Putamen (tissue), 1 donor: Measurements from ENCODE around the gene EVA1A.

Experiments
- DNase-seq: peaks from one replicate; pipeline ENCODE4 v3.0.0-alpha.2; 2016; ENCODE audit warnings: low spot score

Gene EVA1A

DNA sequence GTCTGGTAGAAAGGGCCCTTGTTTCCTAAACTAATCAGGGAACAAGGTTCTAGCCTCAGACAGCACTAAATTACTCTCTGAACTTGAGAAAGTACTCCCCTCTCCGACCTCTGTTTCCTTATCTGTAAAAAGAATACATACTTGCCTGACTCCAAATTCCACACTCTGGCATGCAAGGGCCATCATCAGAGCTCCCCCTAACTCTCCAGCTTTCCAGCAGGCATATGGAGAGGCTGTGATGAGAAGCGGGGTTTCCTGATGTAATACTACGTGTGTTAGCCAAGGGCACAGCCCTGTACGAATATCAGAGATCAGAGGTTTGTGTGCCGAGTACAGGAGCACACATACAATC is 1.8 kb upstream of the EVA1A start:
- no peak for DNase-seq

DNA sequence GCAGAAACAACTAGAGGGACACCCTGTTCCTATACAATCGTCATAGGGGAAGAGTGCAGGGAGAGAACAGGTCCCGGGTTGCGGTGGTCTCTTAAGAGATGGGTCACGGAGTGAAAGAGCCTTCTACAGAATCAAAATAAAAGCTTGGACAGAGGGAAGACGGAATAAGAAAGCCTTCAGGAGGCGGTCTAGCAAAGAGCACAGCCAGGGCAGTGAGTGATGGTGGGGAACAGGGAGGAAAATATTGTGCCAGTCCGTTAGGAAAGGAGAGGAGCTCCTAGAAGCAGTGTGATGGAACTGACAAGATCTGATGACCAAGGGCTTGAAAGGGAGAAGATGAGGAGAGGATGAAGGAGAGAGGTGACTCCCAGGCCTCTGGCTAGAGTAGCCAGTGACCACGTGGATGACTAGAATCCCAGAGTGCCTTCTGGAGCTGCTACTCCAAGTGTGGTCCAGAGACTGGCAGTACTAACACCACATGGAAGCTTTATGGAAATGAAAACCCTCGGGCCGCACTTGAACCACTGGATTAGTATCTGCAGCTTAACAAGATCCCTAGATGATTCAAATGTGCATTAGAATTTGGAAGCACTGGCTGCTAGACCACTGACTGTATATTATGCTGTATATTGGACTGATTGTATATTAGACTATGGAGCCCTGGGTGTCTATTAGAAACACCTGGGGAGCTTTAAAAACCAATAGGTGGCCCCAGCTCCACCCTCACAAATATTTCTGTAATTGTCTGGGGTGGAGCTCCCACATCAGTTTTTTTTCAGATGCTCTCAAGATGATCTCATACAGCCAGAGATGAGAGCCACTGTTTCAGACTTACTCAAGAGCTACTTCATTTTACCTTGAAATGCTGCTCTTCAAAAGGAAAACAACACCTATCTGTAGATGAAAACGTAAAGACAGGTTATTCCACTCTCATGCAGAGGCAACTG is 1.1 kb upstream of the EVA1A start:
- no peak for DNase-seq

DNA sequence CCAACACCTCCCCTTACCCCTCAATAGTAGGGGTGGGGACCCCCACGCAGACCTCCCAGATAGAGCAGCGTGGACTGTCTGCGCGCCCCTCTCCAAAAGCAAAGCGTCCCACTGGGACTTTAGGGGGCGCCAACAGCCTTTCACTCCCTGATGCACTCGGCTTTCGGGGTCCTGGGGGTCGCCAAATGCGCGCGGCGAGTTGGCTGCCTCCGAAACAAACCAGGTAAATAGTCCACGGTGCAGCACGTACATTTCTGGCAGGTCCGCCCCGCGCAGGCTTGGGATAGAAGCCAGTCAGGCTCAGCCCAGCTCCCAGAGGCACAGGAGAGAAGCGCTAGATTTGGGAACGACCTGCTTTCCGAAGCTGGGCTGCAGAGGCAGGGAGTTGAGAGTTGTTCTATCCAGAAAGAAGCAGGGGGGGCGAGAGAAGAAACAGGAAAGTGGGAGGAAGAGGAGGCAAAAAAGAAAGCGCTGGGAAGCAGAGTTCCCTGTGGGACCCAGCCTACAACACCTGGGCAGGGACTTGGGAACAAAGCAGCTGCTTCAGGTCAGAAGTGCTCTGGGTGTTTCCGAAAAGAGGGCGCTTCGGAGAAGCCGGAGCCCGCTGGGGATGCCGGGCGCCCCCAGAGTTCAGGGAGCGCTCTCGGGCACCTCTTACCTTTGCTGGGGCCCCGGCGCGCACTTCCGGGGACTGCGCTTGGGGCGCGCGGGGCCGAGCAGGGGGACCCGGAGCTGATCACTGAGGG is 544 bp downstream of the EVA1A start:
- DNase-seq: no peak

DNA sequence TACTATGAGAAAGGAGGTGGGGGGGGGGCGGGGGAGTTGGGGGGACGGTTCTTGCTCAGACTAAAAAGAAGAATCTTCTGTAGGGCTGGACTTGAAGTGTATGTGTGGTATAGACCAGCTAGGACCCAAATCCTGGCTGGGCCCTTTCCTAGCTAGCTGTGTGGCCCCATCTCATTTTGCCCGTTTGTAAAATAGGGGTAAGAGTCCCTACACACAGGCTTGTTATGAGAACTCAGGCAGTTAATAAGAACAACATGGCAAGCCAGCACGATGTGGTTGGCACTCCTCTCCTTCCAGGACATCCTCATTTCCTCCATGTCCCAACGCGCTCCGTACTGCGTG is 1.1 kb downstream of the EVA1A start:
- no peak for DNase-seq

DNA sequence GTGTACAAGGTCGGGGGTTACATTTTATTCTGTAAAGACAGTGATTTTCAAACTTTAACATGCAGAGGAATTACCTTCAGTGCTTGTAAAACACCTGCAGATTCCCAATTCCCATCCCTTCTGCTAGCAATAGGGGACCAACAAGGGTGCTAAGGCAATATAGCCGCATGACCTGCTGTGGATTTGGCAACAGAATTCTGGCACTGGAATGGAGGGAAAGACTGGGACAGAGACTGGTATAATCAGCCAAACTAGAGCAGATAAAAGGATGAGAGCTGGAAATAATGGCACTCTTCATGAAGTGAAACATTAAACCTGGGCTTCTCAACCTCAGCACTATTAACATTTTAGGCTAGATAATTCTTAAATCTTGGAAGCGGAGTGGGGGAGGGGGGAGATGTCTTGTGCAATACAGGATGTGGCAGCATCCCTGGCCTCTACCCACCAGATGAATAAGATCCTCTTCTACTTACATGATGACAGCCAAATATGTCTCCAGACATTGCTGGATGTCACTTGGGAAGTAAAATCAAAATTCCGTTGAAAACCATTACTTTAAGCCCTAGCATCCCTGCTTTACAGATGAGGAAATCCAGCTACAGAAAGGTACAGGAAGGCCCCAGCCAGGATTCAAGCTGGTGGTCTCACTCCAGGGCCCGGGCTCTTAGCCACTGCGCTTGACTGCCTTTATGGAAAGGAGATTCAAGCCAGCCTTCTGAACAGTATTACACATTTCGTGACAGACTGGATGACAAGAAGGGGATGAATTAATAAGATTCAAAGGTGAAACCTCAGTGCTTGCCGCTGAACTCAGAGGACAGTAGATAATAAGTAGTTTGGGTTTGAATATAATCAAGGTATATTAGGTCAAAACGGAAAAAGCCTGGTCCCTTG is 1.7 kb downstream of the EVA1A start:
- no peak for DNase-seq

DNA sequence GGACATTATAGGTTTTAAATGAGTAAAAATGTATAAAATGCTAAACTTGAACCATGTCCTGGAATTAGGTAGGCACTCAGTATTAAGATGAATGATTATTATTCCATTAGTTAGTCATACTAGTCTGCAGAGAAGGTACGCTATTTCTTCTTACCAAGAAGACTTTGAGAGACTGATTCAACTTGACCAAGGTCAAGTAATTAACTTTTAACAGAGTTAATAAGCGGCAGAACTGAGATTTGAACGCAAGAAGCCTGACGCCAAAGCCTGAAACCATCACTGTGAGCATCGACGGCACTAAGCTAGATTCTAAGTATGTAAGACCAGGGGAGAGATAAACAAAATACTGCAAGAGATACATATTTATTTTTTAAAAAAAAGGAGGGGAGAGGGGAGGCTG is 2.6 kb downstream of the EVA1A start:
- no peak for DNase-seq

DNA sequence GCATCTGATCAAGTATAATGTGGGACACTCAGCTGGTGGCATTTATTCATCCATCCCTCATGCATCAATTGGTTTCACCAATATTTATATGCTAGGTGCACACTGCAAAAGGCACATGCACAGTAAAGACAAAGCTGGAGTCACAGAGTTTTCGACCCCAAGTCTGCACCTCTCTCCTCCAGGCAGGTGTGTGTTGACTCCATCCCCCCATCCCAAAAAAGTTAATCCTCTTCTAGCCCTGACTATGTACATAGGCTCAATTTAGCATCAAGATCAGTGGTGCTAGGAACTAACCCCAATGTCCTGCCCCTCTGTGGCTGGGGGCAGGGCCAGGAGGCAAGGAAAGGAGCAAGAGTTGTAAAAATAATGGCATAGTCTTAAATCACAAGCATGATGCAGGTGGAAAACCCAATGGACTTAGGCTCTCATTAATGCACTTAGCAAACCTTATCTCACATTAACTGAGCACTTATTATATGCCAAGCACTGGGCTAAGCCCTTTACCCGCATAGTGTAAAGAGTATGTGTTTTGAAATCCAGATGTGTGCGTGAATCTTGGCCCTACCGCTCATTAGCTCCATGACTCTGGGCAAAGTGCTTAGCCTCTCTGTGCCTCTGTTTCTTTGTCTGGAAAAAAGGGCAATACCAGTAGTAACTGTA is 3.1 kb downstream of the EVA1A start:
- no peak for DNase-seq

DNA sequence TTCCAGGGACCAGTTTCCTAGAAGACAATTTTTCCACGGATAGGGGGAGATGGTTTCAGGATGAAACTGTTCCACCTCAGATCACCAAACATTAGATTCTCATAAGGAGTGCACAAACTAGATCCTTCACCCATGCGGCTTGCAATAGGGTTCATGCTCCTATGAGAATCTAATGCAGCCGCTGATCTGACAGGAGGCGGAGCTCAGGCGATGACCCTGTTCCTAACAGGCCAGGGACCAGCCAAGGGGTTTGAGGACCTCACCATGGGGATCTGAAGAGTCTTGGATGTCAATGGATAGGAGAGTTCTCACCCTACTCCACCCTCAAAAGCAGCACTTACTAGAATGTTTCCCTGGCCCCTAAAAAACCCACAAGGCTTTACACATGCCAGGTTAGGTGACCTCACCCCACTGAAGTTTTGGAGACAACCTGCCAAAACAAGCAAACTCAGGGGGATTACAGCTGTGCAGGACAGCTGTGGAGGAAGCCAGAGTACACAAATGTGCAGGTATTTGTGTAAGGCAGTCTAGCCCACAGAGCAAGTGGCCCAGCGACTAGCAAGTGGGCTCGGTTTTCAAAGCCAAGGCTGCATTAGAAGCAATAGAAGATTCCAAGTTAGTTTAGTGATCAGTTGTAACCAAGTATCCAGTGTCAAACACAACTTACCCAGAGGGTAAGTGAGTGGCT is 3.9 kb downstream of the EVA1A start:
- no peak for DNase-seq

DNA sequence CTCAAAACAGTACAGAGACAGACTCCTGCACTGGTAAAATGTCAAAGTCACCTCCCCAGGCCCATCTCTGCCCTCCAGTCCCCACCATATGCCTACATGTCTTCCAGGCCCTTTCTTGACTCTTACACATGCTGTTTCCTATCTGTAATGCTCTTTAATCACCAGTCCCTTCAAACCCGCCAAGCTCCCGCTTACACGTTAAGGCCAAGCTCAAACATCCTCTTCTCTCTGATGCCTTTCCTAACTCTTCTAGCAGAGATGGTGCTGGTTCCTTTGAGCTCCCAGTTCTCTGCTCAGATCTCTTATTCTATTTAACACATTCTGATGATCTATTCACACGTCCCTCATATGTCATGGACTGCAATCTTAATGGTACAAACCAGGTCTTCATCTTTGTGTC is 5.0 kb downstream of the EVA1A start:
- DNase-seq: no peak

DNA sequence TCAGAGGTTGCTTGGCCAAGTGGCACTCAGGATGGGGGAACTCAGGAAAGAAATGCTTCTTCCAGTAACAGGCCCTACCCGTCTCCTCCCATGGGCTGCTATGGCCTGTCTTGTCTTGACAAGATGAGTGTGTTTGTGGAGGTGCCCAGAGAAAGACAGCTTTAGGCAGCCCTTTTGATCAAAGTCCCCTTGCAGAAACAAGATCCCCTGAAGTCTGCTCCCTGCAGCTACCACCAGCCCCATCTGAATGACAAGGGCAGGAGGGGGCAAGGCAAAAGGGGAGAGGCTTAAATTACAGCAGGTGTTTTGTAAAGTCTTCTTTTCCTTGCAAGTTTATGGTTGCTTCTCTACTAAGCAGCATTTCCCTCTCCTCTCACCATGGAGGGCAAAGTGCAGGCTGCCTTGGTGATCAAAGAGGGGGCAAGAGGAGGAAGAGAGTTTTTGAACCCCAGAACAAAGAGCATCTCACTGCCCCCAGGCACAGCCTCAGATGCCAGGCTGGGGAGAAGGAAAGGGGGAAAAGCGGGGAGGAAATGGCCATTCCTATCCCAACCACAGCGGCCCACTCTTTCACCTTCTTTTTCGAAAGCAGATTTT is 6.7 kb downstream of the EVA1A start:
- no peak for DNase-seq

DNA sequence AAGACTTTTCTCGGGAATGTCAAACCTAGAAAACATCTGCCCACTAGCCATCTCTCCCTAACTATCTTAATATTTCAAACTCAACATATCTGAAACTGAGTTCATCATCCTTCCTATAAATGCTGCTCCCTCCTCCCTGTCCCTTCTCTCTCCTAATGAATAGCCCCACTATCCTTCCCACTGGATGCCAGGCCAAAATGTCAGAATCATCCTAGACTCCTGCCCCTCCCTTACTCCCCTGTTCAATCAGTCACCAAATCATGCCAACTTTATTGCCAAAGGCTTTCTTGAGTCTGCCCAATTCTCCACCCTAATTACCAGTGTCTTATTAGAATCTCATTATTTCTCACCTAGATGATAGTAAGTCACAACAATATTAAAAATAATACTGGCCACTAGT is 8.5 kb downstream of the EVA1A start:
- no peak for DNase-seq

DNA sequence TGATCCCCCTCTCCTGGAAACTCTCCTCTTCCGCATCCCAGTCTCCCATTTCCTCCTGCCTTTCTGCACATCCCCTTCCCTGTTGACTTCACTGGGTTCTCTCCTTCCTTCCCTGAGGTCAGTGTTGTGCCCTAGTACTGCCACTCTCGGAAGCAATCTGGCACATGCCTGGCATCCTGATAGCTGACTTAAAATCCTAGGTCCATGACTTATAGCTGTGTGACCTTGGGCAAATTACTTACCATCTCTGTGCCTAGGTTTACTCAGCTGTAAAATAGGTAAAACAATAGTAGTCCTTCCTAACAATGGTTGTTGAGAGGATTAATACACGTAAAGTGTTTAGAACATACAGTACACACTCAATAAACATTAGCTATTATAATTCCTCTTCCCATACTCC is 9.3 kb downstream of the EVA1A start:
- DNase-seq: no peak

DNA sequence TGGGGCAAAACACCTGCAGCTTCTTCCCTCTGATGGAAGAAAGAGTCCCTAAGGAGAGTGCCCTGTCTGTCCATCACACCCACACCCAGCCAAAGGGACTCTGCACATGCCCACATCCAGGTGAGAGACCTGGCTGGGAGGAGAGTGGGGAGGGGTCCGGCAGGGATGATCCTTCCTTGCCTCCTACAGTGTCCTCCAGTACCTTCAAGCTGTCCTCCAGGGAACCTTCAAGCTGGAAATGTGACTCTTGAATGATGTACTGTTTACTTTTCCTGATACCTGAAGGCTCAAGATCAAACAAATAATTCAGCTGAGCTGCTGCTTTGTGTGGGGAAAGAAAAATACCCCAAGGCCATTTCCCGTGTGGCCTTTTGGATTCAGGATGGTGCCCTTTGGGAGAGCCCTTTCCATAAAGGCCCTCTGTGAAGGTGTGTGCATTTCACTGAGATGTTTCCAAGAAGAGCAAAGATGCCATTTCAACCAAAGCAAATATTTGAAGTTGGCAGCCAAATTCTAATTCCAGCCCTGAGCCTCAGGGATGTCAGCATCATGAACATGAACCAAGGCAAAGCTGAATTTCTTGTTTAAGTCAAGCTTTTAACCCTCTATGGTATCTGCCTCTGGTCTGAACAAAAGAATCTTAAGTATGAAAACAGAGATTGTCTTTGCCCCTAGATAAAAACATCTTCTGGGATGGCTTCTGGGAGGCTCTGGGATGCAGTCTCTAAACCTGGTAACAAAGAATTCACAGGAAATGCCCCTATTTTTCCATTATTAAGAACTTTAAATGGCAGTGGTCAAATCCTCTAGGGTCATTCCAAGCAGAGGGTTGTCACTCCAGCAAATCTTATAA is 11.1 kb downstream of the EVA1A start:
- DNase-seq: no peak

DNA sequence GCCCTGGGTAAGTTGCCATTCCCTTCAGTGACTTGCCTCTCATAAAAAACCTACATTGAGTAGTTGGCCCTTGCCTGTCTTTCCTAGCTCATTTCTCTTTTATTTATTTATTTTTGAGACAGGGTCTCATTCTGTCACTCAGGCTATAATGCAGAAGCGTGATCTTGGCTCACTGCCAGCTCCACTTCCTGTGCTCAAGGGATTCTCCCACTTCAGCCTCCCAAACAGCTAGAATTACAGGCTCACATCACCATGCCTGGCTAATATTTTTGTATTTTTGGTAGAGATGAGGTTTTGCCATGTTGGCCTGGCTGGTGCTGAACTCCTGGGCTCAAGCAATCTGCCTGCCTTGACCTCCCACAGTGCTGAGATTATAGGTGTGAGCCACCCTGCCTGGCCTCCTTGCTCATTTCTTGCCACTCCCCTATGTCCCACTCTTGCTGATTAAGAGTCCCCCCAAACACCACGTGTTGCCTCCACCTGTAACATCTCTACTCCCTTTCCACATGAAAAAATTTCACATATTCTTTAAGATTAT is 12.6 kb downstream of the EVA1A start:
- DNase-seq: no peak

DNA sequence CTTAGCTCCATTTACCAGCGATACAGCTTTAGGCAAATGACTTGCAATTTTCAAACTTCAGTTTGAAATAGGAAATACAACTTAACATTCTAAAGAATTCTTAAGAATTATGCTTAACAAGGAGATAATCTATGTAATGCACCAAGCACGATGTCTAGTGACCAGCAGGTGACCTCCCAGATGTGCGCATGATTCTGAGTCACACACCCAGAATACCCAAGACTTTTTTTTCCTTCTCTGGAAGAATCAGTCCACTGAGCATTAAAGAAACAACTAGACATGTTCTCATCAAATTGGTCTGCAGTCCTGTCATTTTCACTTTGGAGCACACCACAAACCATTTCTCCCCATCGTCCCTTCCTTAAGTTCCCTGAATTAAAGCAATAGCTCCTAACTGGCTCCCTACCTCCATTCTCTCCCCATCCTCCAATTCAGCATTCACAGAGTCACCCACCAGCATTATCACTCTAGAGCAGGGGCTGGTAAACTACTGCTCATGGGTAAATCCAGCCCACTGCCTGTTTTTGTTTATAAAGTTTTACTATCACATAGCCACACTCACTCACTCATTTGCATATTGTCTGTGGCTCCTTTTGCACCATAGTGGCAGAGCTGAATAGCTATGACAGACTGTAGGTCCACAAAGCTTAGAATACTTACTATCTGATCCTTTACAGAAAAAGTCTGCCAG is 13.2 kb downstream of the EVA1A start:
- no peak for DNase-seq

DNA sequence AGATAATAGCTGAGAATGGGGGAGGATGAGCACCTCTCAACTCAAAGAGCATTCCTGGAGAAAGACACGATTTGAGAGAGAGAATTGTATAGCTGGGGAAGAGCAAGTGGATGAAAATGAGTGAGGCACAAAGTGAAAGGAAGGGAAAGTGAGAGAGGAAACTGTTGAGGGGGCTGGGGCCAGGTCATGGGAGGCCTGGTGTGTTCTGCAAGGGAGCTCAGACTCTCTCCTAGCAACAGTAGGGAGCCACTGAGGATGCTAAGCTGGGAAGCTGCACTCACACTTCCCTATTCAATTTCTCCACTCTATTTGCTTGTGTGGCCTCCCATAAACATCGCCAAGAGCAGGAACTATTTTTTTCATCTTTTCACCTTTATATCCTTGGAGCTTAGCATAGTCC is 14.8 kb downstream of the EVA1A start:
- DNase-seq: no peak

DNA sequence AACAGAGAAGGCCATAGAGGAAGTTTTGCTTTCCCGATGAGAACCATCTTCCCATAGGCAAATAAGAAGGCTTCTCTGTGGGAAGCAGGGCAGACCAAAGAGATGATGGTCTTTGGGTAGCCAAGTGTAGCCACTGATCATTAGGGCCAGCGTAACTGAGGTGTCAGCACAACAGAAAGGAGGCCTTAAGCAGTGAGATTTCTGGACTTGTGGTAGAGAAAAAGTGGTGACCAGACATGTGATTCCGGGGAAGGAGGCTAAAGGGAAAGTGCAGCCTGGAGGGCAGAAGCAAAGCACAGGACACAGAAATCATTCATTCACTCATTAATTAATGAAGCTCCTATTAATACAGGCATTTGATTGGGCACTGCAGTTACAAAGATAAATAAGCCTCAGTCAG is 15.4 kb downstream of the EVA1A start:
- no peak for DNase-seq

DNA sequence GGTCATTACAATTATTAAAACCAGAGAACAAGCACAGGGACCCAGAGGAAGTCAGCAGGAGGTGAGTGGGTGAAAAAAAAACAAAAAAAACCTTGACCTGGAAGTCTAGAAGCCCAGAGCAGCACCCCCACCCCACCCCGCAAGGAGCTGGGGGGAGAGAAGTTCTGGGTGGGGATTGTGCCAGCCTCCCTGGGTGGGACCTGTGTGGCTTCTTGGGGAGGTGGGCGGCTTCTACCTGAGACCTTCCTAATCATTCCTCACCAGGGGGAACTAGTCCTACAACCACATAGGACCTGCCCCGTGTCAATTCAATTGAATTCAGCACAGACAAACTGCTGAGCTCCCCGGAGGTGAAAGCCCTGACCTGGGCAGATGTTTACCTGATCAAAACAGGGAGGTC is 17.3 kb downstream of the EVA1A start:
- no peak for DNase-seq

DNA sequence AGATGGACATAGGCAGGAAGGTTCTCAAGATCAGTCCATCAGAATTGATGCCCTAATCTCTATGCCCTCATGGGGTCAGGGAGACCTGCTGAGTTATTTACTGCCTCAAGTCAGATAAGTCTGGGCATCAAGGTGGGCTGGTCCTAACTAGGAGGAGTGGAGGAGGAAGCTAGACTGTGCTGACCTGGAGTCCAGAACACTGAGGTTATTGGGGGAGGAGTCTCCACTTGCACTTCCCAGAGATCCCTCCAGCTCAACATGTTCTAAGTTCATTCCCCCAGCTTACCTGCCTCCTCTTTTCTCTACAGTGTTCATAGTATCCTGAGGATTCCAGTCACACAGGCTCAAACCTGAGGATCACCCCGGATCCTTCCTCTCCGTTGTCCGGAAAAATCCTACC is 19.3 kb downstream of the EVA1A start:
- DNase-seq: no peak
